NAMALWA (cell line): ENCODE results near the gene GABRA4.
A peak's percentile ranks its signal among the peaks of the same experiment; 100 is the strongest.

ENCODE experiments used
- DNase-seq: peaks from one replicate; pipeline ENCODE4 v3.0.0-alpha.2; 2015; ENCODE audit warnings: low spot score

Gene GABRA4

DNA sequence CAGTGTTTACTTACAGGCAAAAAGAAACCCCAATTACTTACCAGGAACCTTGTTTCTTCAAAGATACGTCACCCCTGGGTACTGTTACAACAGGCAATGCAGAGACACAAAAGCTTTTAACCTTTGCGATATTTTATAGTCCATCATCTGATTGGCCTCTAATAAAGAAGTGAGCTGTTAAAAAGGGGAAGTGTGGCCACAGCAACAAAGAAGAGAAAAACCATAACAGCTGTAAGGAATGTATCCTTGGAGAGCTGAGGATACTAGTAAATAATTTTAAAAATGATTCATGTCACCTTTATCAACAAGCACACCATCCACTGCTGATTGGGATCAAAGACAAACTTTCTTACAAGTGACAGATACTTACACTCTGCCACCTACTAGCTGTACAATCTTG is 14.1 kb downstream of the GABRA4 start:
- DNase-seq: no peak

DNA sequence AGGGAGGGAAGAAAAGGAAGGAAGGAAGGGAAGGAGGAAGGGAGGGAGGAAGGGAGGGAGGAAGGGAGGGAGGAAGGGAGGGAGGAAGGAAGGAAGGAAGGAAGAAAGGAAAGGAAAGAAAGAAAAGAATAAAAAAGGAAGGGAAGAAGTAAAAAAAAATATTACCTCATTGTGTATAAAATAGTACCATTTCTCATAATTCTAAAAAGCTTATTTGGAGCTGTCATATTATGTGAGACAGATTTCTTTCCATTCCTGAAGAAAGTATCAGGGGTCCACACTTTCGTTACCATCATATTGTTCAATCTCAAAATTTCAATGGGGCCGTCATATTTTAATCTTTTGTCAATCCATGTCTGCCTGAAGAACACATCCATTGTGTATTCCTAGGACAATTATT is 16.1 kb downstream of the GABRA4 start:
- no peak for DNase-seq

DNA sequence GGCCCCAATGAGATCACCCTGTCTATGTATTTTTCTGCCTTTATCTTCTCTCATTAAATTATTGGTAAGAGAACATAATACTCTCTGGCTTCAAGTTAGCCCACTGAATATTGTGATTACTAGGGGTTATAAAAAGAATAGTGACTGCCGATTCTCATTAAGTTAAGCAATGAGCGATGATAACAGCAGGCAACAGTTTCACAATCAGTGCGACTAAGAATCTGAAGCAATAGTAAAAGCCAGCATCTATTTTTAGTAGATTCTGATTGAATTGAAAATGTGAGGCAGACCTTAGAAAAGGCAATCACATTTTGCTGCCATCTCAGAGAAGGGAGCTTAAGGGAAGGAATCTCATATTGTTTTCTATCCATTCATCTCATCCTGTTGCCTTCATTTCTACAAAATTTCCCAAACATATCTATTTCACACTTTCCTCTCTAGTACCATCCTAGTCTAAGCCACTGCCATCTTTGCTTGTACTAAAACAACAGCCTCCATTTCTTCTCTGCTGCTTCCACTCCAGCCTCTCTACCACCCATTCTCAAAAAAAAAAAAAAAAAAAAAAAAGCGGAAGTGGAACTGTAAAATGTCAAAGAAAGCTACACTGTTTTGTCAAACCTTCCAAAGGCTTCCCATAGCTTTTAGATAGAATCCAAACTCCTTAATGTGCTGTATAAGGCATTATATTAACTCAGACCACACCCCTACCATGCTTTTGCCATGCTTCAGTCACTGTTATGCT is 17.4 kb downstream of the GABRA4 start:
- DNase-seq: peak; percentile 23

DNA sequence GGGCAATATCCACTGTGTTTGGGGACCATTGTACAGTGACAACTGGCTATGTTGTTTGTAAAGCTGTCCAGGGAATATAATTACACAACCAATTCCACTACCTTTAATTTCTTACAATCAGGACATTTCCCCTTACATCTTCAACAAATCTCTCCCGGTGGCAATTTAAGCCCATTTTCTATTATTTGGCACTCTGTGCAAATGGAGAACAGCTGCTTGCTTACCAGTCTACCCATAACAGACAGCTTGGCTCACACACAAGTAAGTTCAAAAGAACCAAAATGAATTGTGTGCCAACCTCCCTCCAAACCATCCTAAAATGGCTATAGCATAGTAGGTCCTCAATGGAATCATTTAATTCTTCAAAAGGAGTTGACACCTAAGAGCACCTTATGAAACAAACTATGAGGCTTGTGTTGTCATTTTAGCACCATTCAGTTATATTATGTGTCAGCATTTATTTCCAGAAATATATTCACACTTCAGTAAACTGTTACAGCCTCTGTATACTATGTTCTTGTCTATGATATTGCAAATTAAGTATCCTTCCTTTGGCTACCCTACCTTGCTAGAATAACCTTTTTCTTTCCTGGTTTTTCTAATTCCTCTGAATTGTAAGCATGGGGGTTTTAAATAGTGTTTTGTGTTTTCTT is 18.4 kb downstream of the GABRA4 start:
- DNase-seq: no peak

DNA sequence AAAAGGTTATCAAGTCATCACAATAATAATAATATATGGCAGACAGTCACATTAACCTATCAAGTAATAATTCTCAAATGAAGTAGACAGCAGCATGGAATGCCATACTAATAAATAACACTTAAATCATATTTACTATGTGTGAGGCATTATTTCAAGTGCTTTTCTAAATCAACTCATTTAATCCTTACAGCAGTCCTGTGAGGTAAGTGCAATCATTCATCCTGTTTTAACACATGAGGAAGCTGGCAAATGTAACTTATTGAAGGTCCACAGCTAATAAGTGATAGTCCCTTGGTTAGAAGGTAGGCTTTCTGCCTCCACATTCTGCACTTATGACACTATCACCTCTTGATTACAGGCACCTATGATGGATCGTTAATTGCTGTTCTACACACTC is 24.5 kb downstream of the GABRA4 start:
- DNase-seq: no peak

DNA sequence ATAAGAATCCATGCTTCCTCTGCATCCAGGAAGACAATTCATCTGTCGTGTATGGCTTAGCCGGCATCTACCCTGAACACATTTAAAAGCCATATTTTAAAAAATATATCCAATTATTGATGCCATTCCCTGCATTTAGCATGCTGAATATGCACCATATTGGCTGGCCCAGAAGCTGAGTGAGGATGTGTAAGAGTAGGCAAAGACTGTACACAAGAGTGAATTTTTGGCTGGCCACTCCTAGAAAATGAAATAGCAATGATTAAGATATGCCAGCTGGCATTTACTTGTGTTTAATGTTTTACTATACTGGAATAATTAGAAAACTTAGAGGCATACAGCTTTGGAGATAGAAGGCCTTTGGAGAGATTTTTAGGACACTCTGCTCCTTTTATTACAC is 25.8 kb downstream of the GABRA4 start:
- no peak for DNase-seq

DNA sequence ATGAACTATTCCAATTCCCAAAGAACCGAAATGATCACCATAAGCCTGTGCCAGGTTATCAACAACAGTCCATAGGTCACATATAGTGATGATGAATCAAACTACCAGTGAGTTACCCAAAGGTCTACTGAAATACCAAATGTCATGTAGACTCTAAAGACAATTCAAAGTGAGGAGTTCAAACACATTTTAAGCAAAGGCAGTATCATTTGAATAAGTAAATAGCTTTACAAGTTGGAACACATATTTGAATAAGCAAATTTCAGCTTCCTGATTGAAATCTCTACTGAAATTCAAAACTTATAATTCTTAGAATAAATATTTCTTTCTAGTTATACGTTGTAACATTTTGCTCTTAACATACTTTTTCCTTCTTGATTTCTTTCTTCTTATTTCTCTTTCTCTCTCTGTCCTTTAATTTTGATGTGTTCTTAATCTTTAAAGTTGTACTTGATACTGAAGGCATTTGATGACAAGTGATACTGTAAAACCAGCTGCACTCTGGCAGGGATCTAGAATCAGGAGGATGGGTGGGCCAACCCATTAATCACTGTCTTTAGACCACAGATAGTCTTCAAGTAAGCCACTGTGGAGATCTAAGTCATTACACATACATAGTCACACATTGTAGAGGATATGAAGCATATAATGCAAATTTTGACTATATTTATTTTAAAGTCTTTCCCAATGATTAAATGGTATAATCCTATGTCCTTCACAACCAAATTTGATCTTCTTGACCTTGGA is 34.5 kb downstream of the GABRA4 start:
- no peak for DNase-seq

DNA sequence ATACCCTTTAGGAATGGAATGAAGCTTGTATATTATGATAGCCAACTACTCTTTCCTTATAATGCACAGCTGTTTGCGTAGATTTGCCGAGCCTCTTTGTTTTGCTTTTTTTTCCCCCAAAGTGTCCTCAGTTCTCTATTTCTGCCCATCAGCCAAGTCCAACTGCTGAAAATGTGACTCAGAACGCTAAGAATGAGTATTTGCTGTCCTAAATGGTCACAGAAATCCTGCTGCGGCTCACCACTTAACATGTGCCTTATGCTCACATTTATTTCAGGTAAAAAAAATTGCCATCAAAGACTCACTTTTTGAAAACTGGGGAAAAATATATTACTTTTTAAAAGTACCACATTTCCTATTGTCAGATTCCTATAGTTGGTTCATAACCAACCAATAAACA is 36.9 kb downstream of the GABRA4 start:
- no peak for DNase-seq

DNA sequence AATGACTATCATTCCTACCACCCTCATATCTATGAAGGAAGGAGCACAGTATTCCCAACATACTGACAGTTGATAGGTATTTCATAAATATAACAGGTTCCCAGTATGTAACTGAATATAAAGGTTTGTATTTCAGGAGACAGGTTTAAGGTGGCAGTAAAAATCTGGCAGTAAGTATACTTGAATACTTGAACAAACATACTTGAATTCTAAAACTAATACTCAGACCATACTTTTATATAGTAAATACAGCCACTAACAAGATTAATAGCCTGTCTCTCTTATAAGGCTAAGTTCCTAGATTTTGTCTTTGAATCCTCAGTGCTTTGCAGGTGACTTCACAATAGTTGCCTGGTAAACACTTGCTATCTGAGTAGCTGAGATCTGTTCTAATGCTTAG is 37.8 kb downstream of the GABRA4 start:
- no peak for DNase-seq

DNA sequence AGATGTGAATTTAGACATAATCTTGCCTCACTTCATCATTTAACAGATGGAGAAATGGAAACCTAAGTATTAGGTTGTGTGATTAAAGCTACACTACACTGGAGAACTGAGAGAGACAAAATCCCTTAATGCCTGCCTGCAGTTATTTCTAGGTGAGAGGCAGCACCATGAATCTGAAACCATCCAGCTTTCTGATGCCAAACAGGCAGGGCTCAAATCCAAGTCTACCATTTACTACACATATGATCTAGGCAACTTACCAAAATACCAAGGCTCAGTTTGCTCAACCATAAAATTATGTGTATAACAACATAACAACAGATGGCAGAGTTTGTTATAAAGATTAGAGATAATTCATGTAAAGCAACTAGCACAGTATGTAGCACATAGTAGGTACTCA is 38.7 kb downstream of the GABRA4 start:
- DNase-seq: no peak

DNA sequence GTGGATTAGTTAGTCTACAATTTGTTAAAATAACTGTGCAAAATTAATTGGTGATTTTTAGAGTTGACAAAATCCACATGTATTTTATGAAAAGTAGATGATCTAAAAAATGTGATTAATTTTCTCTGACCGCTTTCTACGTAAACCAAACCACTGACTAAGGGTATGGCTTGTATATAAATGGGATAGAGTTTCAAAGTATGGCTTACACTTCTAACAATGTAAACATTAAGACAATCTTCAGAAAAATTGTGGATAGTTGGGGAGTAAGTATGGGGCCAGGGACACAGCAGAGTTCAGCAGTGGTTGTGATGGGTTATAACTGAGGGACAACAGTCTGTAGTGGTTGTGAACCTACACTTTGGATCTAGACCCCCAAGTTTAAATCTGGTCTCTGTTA is 39.8 kb downstream of the GABRA4 start:
- DNase-seq: no peak

DNA sequence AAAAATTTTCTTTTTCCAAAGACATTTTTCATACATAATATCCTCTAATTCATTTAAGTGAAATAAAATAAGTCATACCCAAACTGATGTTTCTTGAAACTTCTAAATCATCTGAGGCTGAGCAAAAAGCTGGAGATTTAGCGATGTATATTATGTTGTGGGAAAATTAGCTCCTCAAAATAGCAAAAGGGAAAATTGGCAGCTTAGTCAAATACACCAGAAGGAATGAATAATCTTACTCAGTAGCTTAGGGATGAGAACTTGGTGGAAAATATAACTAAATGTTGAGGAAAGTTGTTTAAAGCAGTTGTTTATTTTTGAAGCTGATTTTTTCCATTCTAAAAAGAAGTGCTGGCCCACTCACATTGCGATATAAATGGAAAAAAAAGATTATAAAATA is 40.9 kb downstream of the GABRA4 start:
- no peak for DNase-seq

DNA sequence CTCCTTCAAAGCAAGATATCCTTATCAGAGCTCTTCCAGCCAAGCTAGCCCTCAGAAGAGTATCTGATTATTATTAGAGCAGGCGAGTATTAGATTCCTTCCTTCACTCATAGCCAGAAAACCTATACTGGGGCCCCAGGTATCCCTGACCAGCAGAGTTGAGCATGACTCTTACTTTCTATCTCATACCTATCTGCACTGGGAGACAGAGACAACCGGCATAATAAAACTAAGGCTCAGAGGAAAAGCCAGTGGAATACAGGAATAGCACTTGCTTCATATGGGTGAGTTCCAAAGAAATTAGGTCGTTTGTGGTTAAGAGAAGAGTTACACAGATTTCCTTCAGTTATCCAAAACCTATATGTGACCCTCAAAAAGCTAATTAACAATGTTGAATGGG is 42.6 kb downstream of the GABRA4 start:
- no peak for DNase-seq

DNA sequence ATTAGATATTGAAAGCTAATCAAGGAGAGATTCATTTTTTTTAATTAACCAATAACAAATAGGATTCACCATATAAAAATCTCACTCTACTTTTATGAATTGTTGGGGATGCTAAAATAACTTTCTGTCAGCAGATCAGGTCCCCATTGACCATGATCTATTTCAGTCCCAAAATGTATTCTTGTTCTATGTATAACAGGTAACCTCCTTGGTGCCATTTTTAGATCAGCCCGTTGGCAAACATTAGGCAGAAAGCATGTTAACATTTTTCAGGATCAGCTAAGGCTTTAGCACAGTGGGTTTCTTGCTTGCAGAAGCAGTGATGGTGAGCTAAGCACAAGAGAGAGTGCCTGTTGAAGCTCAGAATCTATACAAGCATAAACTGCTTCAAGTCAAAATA is 43.6 kb downstream of the GABRA4 start:
- no peak for DNase-seq

DNA sequence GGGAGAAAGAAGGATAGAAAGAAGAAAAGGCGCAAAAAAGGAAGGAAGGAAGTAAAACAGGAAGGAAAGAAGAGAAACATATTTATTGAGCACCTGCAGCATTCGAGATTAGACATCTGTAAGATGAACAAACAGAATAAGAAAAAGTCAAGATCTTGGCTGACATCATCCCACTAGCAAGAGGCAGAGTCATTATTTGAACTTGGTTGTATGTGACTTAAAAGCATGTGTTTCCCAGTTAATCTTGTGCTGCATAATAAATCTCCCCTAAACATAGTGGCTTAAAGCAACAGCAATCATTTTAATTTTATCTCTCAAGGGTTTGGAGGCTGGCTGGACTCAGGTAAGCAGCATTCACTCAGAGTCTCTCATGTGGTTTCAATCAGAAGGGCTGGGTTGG is 45.8 kb downstream of the GABRA4 start:
- DNase-seq: no peak

DNA sequence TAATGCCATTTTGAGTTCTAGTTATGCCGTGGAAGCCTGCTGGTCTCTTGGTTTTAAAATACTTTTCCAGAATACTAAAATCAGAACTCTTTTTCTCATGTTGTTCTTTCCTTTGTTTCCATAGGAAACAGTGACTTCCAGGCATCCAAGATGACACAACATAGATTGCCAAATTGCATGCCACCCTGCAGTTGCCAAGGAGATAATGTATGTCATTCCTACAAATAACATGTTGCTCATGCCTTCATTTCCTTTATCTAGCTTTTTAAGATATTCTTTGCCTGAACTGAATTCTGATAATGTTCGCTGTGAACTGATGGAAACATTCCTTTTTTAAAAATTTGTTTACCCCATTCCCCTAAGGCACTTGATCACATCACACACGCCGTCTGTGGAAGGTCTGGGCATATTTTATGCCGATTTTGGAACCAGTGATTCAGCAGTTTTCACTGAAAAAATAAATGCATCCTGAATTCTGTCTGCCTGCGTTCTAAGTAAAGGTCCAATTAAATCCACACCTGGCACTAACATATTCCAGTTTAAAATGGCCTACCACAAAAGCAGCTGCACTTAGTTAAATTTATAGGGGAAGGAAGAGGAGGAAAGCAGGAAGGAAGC is 46.4 kb downstream of the GABRA4 start:
- DNase-seq: no peak

DNA sequence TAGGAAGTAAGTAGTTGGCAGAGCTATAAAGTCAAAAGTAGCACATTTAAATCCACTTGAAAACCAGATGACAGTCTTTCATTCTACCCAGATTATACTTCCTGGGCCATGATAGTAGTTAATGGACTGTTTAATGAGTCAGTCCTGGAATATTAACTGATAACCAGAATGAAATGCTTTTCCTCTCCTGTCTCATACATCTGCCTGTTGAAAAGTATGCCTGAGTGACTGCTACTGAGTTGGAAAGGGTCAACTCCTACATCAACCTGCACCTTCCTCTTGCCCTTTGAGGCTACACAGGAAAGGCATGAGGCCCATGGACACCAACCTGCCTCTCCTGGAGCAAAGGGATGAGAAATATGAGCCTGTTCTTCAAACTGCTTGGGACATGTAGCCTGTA is 48.3 kb downstream of the GABRA4 start:
- DNase-seq: no peak

DNA sequence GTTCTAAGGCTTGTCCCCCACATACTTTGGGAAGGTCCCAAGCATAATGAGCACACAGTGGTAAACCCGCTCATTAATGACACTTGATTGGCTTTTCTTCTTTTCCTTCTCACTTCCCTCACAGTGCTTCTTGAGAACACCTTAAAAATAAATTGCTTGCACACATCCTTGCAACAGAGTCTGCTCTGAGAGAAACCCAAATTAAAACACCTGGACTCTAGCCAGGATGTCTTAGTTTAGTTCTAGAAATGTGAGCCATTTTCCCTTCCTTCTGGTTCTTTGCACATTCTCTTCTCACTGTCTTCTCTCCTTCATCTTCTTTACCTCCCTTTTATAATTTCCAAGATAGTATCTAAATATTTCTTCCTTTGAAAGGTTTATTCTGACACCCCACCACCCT is 49.0 kb downstream of the GABRA4 start:
- DNase-seq: no peak

DNA sequence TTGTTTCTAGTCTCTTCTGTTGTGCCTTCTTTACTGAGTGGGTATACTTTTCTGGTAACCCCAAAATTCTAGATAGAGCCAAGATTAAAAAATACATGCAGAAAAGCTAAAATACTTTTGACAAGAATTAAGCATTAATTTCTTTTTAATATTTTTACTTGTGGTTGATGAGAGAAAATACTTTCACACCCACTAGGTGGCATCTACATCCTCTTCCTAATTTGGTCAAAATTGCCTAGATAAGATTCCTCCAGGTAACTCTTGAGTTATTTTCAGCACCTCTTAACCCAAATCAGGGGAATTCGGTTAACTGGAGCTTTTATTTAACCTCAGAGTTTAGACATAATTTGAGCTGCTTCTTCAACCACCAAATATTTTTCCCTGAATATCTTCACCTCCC is 55.9 kb downstream of the GABRA4 start:
- DNase-seq: peak; percentile 22

DNA sequence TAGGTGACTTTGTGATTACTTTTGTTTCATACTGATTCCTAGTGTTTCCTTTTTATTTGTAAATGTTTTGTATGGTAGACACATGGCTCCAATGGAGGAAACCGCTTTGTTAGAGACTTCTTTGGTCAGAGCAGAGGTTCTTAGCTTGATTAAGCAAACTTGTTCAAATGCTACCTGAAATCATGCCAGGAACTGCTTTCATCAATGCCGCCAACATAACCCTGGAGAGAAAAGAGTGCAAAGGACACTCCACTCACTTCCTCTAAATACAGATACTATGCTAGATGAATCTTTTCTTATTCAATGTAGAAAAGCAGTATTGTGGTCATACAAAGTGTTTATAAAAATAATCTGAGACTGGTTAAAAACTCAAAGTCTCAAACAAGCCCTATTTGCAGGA is 58.7 kb downstream of the GABRA4 start:
- DNase-seq: no peak

DNA sequence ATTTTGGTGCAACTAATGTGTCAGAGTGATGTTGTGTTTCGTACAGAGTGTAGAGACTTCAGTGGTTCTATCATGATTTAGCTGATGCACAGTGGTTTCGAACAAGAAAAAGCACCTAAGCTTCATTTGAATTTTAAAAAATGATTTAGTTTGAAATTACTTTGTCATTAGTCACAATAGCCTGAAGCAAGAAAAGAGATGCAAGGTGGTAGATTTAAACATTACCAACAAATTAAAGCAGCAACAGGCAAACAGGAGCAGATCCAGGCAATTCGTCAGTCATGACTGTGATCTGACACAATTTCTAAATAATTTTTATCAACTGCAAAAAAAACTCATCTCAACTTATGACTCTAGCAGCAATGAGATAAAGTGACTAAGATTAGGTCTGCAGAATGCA is 59.7 kb downstream of the GABRA4 start:
- DNase-seq: no peak

DNA sequence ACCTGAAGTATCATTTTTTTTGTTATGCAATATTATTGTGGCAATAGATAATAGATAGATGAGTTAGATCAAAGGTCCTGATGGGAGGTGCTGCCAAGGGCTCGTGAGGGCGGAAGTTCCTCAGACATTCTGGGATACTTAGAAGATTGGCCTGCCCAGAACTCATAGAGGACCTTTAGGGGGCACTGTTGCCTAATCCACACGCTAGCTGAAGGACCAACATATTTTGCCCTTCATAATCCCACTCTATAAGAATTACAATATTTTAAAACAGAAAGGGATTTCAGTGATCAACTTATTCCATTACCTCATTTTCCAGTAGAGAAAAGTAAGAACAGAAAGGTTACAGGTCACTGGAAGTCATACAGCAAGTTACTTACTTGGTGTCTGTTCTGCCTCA is 61.4 kb downstream of the GABRA4 start:
- DNase-seq: peak; percentile 40

DNA sequence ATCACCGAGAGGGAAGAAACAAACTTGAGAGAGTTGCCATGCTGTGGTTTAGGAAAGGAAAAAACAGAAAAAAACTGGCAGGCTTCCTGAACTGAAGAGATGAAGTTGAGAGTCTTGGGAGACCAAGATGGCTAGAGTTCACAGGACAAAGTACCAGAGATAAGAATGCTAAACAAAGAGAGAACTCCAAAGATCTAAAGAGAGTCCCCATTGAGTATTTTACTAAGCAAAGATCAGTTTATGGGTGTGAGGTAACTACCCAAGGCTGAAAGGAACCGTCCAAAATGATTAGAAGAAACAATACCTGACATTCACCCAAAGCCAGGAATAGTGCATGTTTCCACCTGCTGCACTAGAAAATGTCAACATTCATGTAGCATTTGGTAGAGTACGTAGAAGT is 62.5 kb downstream of the GABRA4 start:
- DNase-seq: no peak
